Trophoblast cell (in vitro differentiated cells and primary cell): Measurements from ENCODE around the gene VASN.

Source experiments
- DNase-seq, 2 donors: peaks; one replicate each; pipeline ENCODE4 v3.0.0-alpha.2; 2016
- H2AFZ ChIP-seq: 2 replicates; pipeline ENCODE4 v1.6.1; 2013; ENCODE audit warnings: low read length, moderate library complexity, mild to moderate bottlenecking; ENCODE audit not compliant: insufficient read depth, poor library complexity
- H2AK5ac ChIP-seq: 2 replicates; pipeline ENCODE4 v1.6.1; 2013; ENCODE audit warnings: mild to moderate bottlenecking, low read length
- H2BK120ac ChIP-seq: 2 replicates; pipeline ENCODE4 v1.6.1; 2013; ENCODE audit warnings: low read length, mild to moderate bottlenecking, moderate library complexity; ENCODE audit not compliant: insufficient read depth, poor library complexity
- H2BK12ac ChIP-seq: 2 replicates; pipeline ENCODE4 v1.6.1; 2013; ENCODE audit warnings: mild to moderate bottlenecking, low read length, moderate library complexity
- H2BK5ac ChIP-seq: 2 replicates; pipeline ENCODE4 v1.6.1; 2013; ENCODE audit warnings: low read length, low read depth, moderate library complexity, mild to moderate bottlenecking; ENCODE audit not compliant: poor library complexity
- H3K14ac ChIP-seq: 2 replicates; pipeline ENCODE4 v1.6.1; 2013; ENCODE audit warnings: mild to moderate bottlenecking, low read length
- H3K18ac ChIP-seq: 2 replicates; pipeline ENCODE4 v1.6.1; 2013; ENCODE audit warnings: mild to moderate bottlenecking, low read length
- H3K23ac ChIP-seq: 2 replicates; pipeline ENCODE4 v1.6.1; 2013; ENCODE audit warnings: low read length
- H3K27ac ChIP-seq: 2 replicates; pipeline ENCODE4 v1.5.1; 2013; ENCODE audit warnings: low read depth, mild to moderate bottlenecking, inconsistent platforms, low read length, moderate library complexity
- H3K27me3 ChIP-seq: 2 replicates; pipeline ENCODE4 v1.6.1; 2013; ENCODE audit warnings: inconsistent platforms, mild to moderate bottlenecking, low read length, moderate library complexity; ENCODE audit not compliant: insufficient read depth
- H3K36me3 ChIP-seq, 2 experiments: 1 replicate in 1 of 2; 2 replicates in 1 of 2; pipeline ENCODE4 v1.6.1; 2013; ENCODE audit warnings: low read length in 2 of 2, mild to moderate bottlenecking in 2 of 2, moderate library complexity in 1 of 2; ENCODE audit not compliant: insufficient read depth in 2 of 2, control insufficient read depth in 1 of 2
- H3K4ac ChIP-seq: 2 replicates; pipeline ENCODE4 v1.6.1; 2013; ENCODE audit warnings: low read depth, mild to moderate bottlenecking, low read length, moderate library complexity
- H3K4me1 ChIP-seq, 2 experiments: 1 replicate in 1 of 2; 2 replicates in 1 of 2; pipeline ENCODE4 v1.6.1; 2013; ENCODE audit warnings: low read length in 2 of 2, mild to moderate bottlenecking in 2 of 2, moderate library complexity in 1 of 2; ENCODE audit not compliant: insufficient read depth in 2 of 2, control insufficient read depth in 1 of 2
- H3K4me2 ChIP-seq: 2 replicates; pipeline ENCODE4 v1.6.1; 2013; ENCODE audit warnings: inconsistent platforms, mild to moderate bottlenecking, low read length, moderate library complexity
- H3K4me3 ChIP-seq: 2 replicates; pipeline ENCODE4 v1.5.1; 2013; ENCODE audit warnings: mild to moderate bottlenecking, low read depth, low read length, inconsistent platforms
- H3K79me1 ChIP-seq: one replicate; pipeline ENCODE4 v1.6.1; 2013; ENCODE audit warnings: low read length
- H3K79me2 ChIP-seq: 2 replicates; pipeline ENCODE4 v1.6.1; 2013; ENCODE audit warnings: low read length, mild to moderate bottlenecking; ENCODE audit not compliant: control insufficient read depth, insufficient read depth, poor library complexity
- H3K9ac ChIP-seq: 2 replicates; pipeline ENCODE4 v1.6.1; 2013; ENCODE audit warnings: mild to moderate bottlenecking, low read length
- H3K9me3 ChIP-seq: 2 replicates; pipeline ENCODE4 v1.6.1; 2013; ENCODE audit warnings: low read depth, mild to moderate bottlenecking, control low read depth, inconsistent platforms, low read length; ENCODE audit not compliant: insufficient read depth
- H4K12ac ChIP-seq: 2 replicates; pipeline ENCODE4 v1.6.1; 2013; ENCODE audit warnings: low read depth, mild to moderate bottlenecking, low read length, moderate library complexity
- H4K8ac ChIP-seq: 2 replicates; pipeline ENCODE4 v1.6.1; 2013; ENCODE audit warnings: low read depth, mild to moderate bottlenecking, low read length, moderate library complexity
- H4K91ac ChIP-seq: one replicate; pipeline ENCODE4 v1.6.1; 2013; ENCODE audit warnings: low read depth, mild to moderate bottlenecking, low read length, moderate library complexity
- WGBS: extraction: QIAGEN DNeasy Blood & Tissue Kit; methylation state at CpG from one replicate; pipeline ENCODE4 v1.1.7; 2013; ENCODE audit warnings: missing lambda C conversion rate; ENCODE audit not compliant: insufficient read length, insufficient coverage; ENCODE audit errors: extremely low coverage; 5-methylcytosine and 5-hydroxymethylcytosine counted together

Gene VASN

GRCh38 chr16:4345836-4346781 is 25.5 kb upstream of the VASN start:
- no peak for DNase-seq
- WGBS = no CpG with 5 or more reads among the region's 14 CpGs
- H2AFZ ChIP-seq = no peak overlapping the region

GRCh38 chr16:4347010-4347409 is 24.6 kb upstream of the VASN start:
- Histone ChIP-seq H4K8ac (no peak overlapping the region), H4K12ac (no peak overlapping the region), H2AK5ac (no peak overlapping the region), H3K79me2 (peaks cover 9% of the 10 kb centered on the region), H2BK5ac (no peak overlapping the region), H3K4me1 (peaks cover 0 to 4% of the 10 kb centered on the region in 2 experiments), H3K27me3 (no peaks in the 10 kb centered on the region), H2AFZ (no peak overlapping the region), H3K4ac (no peak overlapping the region), H4K91ac (no peak overlapping the region), H3K27ac (no peak overlapping the region), H2BK12ac (no peak overlapping the region), H3K4me3 (no peak overlapping the region), H3K18ac (no peak overlapping the region), H3K23ac (no peak overlapping the region), H3K36me3 (peaks cover 8 to 13% of the 10 kb centered on the region in 2 experiments), H3K14ac (no peak overlapping the region), H3K79me1 (peaks cover 4% of the 10 kb centered on the region), H3K9ac (no peak overlapping the region), H3K9me3 (no peaks in the 10 kb centered on the region), H2BK120ac (no peak overlapping the region), H3K4me2 (no peak overlapping the region)
- WGBS = no CpG with 5 or more reads among the region's 8 CpGs
- DNase-seq = no peak

More at GRCh38 chr16:4345836-4346781, 25.5 kb upstream of the VASN start:
- Histone ChIP-seq H3K4me2 (no peak overlapping the region), H3K4ac (no peak overlapping the region), H2BK120ac (no peak overlapping the region), H4K12ac (no peak overlapping the region), H3K18ac (no peak overlapping the region), H4K91ac (no peak overlapping the region), H2BK5ac (no peak overlapping the region), H2BK12ac (no peak overlapping the region), H3K4me3 (no peak overlapping the region), H3K27ac (no peak overlapping the region), H4K8ac (no peak overlapping the region), H3K4me1 (peaks cover 0 to 4% of the 10 kb centered on the region in 2 experiments), H3K9me3 (peaks cover 2% of the 10 kb centered on the region), H3K27me3 (no peaks in the 10 kb centered on the region), H3K14ac (no peak overlapping the region), H2AK5ac (no peak overlapping the region), H3K79me2 (peaks cover 9% of the 10 kb centered on the region), H3K23ac (no peak overlapping the region), H3K9ac (no peak overlapping the region), H3K36me3 (peaks cover 14 to 18% of the 10 kb centered on the region in 2 experiments), H3K79me1 (peaks cover 4% of the 10 kb centered on the region)

DNA sequence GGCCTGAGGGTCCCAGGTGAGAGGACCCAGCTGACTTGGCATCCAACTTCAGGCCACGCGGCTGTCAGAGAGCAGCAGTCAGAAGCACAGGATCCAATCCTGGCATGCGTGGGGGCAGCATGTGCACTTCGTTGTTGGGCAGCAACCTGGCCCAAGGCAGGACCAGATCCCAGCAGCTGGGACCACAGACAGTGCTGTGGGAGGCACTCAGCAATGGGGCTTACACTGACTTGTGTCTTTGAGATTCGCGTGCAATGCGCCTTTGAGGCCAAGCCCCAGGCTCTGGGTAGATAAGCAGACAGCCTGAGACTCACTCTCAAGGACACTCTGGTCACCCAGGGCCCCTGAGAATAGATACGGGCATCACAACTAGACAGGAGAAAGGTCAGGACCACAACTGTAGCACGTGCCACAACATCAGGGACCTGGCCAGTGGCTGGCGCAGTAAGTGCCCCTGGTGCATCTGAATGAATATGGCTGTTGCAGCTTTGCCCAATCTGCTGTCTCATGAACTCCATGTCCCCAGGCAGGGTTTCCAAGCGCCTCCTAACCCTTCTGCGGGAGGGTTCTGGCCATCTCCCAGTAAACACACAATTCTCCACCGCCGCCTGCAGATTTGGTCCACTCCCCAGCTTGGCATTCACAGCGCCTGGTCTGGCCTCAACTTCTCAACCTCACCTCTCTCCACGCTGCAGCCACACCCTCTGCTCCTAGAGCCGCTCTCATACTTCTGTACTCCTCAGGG is 23.7 kb upstream of the VASN start:
- no peak overlapping the region for H3K27ac ChIP-seq
- no peak overlapping the region for H3K18ac ChIP-seq
- WGBS = no CpG with 5 or more reads among the region's 17 CpGs
- no peak overlapping the region for H3K4me2 ChIP-seq
- no peak overlapping the region for H3K14ac ChIP-seq
- H3K4me3 ChIP-seq = no peak overlapping the region
- H3K4ac ChIP-seq = peak overlapping the region; percentile 29
- no peak overlapping the region for H4K91ac ChIP-seq
- peaks cover 0 to 4% of the 10 kb centered on the region in 2 experiments for H3K4me1 ChIP-seq
- peaks cover 9% of the 10 kb centered on the region for H3K79me2 ChIP-seq
- no peak overlapping the region for H2BK120ac ChIP-seq
- H2AFZ ChIP-seq = no peak overlapping the region
- H2BK5ac ChIP-seq = no peak overlapping the region
- H3K27me3 ChIP-seq = no peaks in the 10 kb centered on the region
- H3K9ac ChIP-seq = no peak overlapping the region
- H3K36me3 ChIP-seq = peaks cover 8 to 12% of the 10 kb centered on the region in 2 experiments
- no peak for DNase-seq
- H4K8ac ChIP-seq = no peak overlapping the region
- no peak overlapping the region for H2AK5ac ChIP-seq
- peaks cover 4% of the 10 kb centered on the region for H3K79me1 ChIP-seq
- no peak overlapping the region for H2BK12ac ChIP-seq
- no peaks in the 10 kb centered on the region for H3K9me3 ChIP-seq
- no peak overlapping the region for H3K23ac ChIP-seq
- no peak overlapping the region for H4K12ac ChIP-seq

GRCh38 chr16:4349332-4349731 is 22.3 kb upstream of the VASN start:
- Histone ChIP-seq H3K9me3 (no peaks in the 10 kb centered on the region), H3K14ac (no peak overlapping the region), H4K8ac (no peak overlapping the region), H2BK120ac (no peak overlapping the region), H2AK5ac (no peak overlapping the region), H3K18ac (no peak overlapping the region), H3K27me3 (no peaks in the 10 kb centered on the region), H3K4me2 (no peak overlapping the region), H3K79me2 (peaks cover 6% of the 10 kb centered on the region), H3K36me3 (peaks cover 8% of the 10 kb centered on the region in 2 experiments), H2BK12ac (no peak overlapping the region), H3K4me1 (peaks cover 0 to 4% of the 10 kb centered on the region in 2 experiments), H2AFZ (no peak overlapping the region), H2BK5ac (no peak overlapping the region), H3K4me3 (no peak overlapping the region), H4K91ac (no peak overlapping the region), H3K4ac (peak overlapping the region; percentile 21), H3K79me1 (peaks cover 4% of the 10 kb centered on the region), H3K23ac (no peak overlapping the region), H3K27ac (no peak overlapping the region), H3K9ac (no peak overlapping the region), H4K12ac (no peak overlapping the region)
- no peak for DNase-seq
- no CpG with 5 or more reads among the region's 5 CpGs for WGBS
